CD4-positive, alpha-beta T cell treated with Interleukin-17A for 1 hour (primary cell): Measurements from ENCODE around the gene NEDD4.
A peak's percentile ranks its signal among the peaks of the same experiment; 100 is the strongest.
"Not testable (repeated sequence)": the region's sequence is repeated elsewhere in the genome, so short reads cannot be mapped to it uniquely, and the experiment has no call there.

Experiments
- DNase-seq: peaks from one replicate; pipeline ENCODE4 v3.0.0-alpha.2; 2020

The NEDD4 gene

GRCh38 chr15:55821740-55822139 lies 171.7 kb downstream of the NEDD4 start:
- not testable (repeated sequence) for DNase-seq

GRCh38 chr15:55820043-55820442 lies 173.4 kb downstream of the NEDD4 start:
- no peak for DNase-seq

DNA sequence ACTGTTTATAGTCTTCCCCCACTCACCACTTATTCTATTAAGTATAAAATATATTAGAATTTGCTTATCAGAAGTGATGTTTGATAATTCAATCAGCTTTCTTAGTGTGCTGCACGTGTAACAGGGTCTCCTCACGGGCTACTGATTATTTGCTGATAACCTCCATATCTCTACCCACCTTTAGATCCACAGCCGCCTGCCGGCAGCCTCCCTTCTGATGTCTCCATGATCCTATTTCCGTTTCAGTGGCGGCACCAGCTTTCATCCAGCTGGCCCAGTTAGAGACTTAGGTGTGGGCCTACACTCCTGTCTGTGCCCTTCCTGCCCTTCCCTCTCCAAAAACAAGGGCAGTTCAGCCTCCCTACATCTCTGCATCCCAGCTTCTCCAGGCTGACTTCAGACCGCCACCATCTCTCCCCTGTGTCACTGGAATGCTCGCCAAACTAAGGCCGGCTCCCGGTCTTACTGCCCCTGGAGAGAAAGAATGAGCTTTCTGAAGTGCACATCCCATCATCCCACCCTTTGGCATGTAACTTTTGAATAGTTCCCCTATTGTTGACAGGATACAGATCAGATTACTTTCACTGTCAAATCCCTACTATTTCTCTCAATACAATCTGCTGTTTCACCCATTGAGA lies 173.9 kb downstream of the NEDD4 start:
- no peak for DNase-seq

DNA sequence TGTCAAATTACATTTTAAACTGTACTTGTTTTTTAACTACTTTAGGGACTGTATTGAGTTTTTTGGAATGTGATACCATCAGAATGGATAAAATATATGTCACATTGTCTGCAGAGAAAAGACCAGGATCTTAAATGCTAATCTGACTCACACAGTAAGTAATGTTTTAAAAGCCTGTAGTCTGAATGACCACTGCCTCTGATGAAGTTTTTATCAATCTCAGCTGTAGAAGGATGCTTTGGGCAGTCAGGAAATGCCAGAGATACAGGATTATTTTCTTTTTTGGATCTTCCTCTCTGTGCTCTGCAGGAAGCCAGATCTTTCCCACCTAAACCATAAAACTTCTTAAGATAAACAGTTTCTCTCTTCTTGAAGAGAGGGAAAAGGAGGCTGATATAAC lies 177.4 kb downstream of the NEDD4 start:
- DNase-seq: no peak

GRCh38 chr15:55802600-55803376 lies 190.6 kb downstream of the NEDD4 start:
- DNase-seq: no peak

DNA sequence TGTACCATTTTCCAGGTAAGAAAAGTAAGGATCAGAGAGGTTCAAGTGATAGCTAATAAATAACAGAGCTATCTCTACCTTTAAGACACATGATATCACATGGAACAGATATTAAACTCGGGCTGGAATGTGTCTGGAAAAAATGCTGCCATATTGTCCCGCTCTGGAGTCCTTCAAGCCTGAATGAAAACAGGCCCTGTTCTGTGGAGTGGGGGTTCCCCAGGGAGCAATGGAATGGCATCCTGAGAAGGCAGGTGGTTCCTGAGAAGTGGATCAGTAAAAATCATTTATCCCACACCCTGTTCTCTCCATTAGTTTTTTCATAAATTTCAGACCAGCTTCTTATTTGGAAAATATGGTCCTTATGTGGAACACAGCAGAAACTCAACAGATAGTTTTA lies 193.2 kb downstream of the NEDD4 start:
- DNase-seq: no peak

- DNase-seq: no peak
Measured at GRCh38 chr15:55799291-55800212, 193.9 kb downstream of the NEDD4 start.

- no peak for DNase-seq
Measured at GRCh38 chr15:55796321-55796965, 197.0 kb downstream of the NEDD4 start.

DNA sequence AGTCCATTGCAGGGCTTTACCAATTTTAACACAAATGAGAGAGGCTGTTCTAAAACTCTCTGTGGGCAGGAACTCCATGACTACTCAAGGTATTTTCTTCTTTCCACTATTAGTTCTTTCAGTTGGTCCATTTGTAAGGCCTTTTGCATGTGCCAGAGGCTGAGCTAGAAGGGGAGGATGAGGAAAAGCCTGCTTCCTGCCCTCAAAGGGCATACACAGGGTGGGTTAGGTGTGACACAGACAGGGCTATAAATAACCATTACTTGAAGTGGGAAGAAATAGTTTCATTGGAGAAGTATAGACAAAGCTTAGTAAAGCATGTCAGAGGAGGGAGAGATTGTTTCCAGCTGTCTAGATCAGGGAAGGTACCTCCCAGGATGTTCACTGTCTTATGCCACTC lies 198.4 kb downstream of the NEDD4 start:
- DNase-seq: no peak

DNA sequence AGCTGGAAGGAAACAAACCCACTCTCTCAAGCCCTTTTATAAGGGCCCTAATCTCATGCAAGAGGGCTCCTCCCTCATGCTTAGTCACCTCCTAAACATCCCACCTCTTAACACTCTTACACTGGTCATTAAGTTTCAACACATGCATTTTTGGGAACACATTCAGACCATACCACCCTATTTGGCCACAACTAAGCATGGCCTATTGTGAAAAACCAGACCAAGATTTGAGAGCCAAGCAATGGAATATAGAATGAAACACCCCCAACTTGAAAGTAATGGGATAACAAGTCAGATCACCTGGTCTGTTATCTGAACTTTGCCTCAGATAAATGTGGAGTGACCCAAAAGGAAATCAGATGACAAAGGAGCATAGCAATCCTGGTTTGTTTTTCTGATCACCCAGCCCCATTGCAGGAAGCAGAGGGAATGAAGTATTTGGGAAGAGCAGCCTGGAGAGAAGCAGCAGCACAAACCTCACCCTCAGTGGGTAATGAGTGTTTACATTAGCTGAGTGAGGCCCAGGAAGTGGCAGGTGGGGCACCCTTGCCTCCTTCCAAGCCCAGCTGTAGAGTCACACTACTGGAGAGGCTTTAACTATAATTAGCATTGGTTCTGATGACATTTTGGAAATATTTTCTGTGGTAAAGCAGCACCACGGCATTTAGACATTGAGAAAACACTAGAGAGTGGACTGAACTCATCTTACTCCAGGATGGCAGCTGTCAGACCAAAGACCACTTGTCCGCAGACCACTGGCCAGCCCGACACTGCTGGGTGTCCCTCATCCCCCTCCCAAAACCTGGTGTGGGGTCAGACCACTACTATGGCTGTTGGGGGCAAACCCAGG lies 201.6 kb downstream of the NEDD4 start:
- DNase-seq: no peak

- peak; percentile 45 for DNase-seq
Measured at GRCh38 chr15:55789066-55789660, 204.2 kb downstream of the NEDD4 start.

DNA sequence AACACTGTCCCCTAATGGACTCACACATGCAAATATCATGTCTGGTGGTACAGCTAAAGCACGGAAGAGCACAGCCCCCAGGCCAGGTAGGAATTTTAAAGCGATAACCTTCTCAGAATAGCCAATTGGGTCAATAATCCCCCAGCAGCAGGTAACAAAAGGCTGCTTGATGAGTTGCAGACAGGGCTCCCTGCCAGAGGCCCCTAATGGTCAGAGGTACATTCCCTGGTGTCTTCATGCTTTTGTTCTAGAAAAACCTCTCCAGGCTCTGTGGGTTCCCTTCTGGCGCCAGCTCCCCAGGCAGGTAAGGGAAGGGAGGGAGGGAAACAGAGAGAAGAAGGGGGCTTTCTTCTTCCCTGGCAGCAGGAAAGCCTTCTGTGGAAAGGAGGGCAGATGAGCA lies 207.1 kb downstream of the NEDD4 start:
- DNase-seq: no peak

GRCh38 chr15:55785593-55785992 lies 207.8 kb downstream of the NEDD4 start:
- not testable (repeated sequence) for DNase-seq

- no peak for DNase-seq
Measured at GRCh38 chr15:55784286-55784685, 209.1 kb downstream of the NEDD4 start.

- no peak for DNase-seq
Measured at GRCh38 chr15:55782901-55783300, 210.5 kb downstream of the NEDD4 start.

DNA sequence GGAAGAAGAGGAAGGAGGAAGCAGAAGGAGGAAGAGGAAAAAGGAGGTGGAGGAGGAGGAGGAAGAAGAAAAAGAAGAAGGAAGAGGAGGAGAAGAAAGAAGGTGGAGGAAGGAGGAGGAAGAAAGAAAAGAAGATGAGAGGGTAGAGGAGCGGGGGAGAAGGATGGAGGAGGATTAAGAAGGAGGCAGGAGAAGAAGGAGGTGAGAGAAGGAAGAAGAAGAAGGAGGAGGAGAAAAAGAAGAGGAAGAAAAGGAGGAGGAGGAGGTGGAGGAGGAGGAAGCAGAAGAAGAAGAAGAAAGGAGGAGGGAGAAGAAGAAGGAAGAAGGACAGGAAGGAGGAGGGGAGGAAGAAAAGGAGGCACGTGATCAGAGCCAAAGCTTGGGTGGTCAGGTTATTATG lies 213.1 kb downstream of the NEDD4 start:
- no peak for DNase-seq

- DNase-seq: no peak
Measured at GRCh38 chr15:55778932-55779331, 214.5 kb downstream of the NEDD4 start.
